Lung (tissue), 12 donors: ENCODE results near the gene GPC6. TPM values are rescaled to one million over a fixed set of nuclear protein-coding genes. Genes with fewer than 3 reads are reported as not detected.

Experiments used
- ATAC-seq: fragments of 200-7000 bp; cut with Tn5 transposase; one replicate; pipeline ENCODE4 v1.9.1; 2020; ENCODE audit warnings: moderate number of reproducible peaks; ENCODE audit not compliant: insufficient read depth, low FRiP score
- DNase-seq, 3 donors: peaks; one replicate each; pipeline ENCODE4 v3.0.0-alpha.2; 2013 to 2017
- H3K27ac ChIP-seq, 2 donors: one replicate each; pipeline ENCODE4 v1.5.1; 2013; ENCODE audit warnings: mild to moderate bottlenecking in 2 of 2, moderate library complexity in 2 of 2, control low read depth in 1 of 2, inconsistent platforms in 1 of 2, low read depth in 1 of 2, low read length in 1 of 2
- H3K27me3 ChIP-seq, 3 donors: one replicate each; pipeline ENCODE4 v1.5.1; 2013; ENCODE audit warnings: low read length in 2 of 3; ENCODE audit not compliant: control insufficient read depth in 3 of 3, insufficient read depth in 3 of 3
- H3K36me3 ChIP-seq, 4 donors: one replicate each; pipeline ENCODE4 v1.5.1; 2013; ENCODE audit warnings: low read length in 4 of 4, mild to moderate bottlenecking in 1 of 4, moderate library complexity in 1 of 4; ENCODE audit not compliant: control insufficient read depth in 4 of 4, insufficient read depth in 4 of 4
- H3K4me1 ChIP-seq, 5 donors: one replicate each; pipeline ENCODE4 v1.5.1; 2013; ENCODE audit warnings: low read length in 5 of 5, mild to moderate bottlenecking in 2 of 5, moderate library complexity in 1 of 5; ENCODE audit not compliant: control insufficient read depth in 5 of 5, insufficient read depth in 5 of 5
- H3K4me3 ChIP-seq: one replicate; pipeline ENCODE4 v1.5.1; 2013; ENCODE audit warnings: mild to moderate bottlenecking, control low read depth, moderate library complexity
- H3K9ac ChIP-seq, 2 donors: one replicate each; pipeline ENCODE4 v1.5.1; 2013; ENCODE audit warnings: low read length in 2 of 2, control low read depth in 1 of 2; ENCODE audit not compliant: insufficient read depth in 1 of 2
- H3K9me3 ChIP-seq, 4 donors: one replicate each; pipeline ENCODE4 v1.5.1; 2013; ENCODE audit warnings: low read length in 3 of 4, mild to moderate bottlenecking in 1 of 4, moderate library complexity in 1 of 4; ENCODE audit not compliant: control insufficient read depth in 4 of 4, insufficient read depth in 3 of 4
- WGBS, 2 donors: extraction: QIAGEN DNeasy Blood & Tissue Kit; methylation state at CpG; one replicate each; pipeline ENCODE4 v1.1.7; 2013; 5-methylcytosine and 5-hydroxymethylcytosine counted together
- polyA plus RNA-seq, 2 donors: library from polyadenylated mRNA; stranded (reverse); fragments of 200-250 nt; gene quantifications; one replicate each; pipeline ENCODE4 v1.2.1, GENCODE V29; 2013
- total RNA-seq, 2 donors: library from RNA; depleted of rRNA in 1 of 2; stranded (reverse); fragments of >200 nt in 1 of 2; gene quantifications; one replicate each; pipeline ENCODE4 v1.2.1, GENCODE V29; 2014 to 2021
- TF ChIP-seq, protein P1 (sequence below): IDR thresholded peaks from 2 replicates; pipeline ENCODE4 v1.5.1; 2012; ENCODE audit warnings: mild to moderate bottlenecking; ENCODE audit errors: control extremely low read depth, extremely low read depth
- donor health status: control.
- donor health status: control.
- donor health status: Bipolar disorder and iron deficiency.
- donor health status: healthy.
- donor health status: DM: yes; HTN: yes; CAD: no.

GPC6 gene
- total and polyA plus RNA-seq, 4 donors: 0.45 to 31.4 (median 4.8) TPM

- H3K36me3 ChIP-seq: no peaks in the 10 kb centered on the region
- TF ChIP-seq, protein P1, sequence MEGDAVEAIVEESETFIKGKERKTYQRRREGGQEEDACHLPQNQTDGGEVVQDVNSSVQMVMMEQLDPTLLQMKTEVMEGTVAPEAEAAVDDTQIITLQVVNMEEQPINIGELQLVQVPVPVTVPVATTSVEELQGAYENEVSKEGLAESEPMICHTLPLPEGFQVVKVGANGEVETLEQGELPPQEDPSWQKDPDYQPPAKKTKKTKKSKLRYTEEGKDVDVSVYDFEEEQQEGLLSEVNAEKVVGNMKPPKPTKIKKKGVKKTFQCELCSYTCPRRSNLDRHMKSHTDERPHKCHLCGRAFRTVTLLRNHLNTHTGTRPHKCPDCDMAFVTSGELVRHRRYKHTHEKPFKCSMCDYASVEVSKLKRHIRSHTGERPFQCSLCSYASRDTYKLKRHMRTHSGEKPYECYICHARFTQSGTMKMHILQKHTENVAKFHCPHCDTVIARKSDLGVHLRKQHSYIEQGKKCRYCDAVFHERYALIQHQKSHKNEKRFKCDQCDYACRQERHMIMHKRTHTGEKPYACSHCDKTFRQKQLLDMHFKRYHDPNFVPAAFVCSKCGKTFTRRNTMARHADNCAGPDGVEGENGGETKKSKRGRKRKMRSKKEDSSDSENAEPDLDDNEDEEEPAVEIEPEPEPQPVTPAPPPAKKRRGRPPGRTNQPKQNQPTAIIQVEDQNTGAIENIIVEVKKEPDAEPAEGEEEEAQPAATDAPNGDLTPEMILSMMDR: no peak
- WGBS, 2 donors: 60 to 64% methylated on average over 4 of the region's 4 CpGs
- ATAC-seq: no peak
- no peaks in the 10 kb centered on the region for H3K27me3 ChIP-seq
- H3K9me3 ChIP-seq: no peaks in the 10 kb centered on the region
- H3K9ac ChIP-seq: no peak overlapping the region
- no peak for DNase-seq
- H3K4me1 ChIP-seq: no peaks in the 10 kb centered on the region
- no peak overlapping the region for H3K27ac ChIP-seq
- H3K4me3 ChIP-seq: no peak overlapping the region
Observed at GRCh38 chr13:93455861-93456260, 229.3 kb downstream of the GPC6 start.

DNA sequence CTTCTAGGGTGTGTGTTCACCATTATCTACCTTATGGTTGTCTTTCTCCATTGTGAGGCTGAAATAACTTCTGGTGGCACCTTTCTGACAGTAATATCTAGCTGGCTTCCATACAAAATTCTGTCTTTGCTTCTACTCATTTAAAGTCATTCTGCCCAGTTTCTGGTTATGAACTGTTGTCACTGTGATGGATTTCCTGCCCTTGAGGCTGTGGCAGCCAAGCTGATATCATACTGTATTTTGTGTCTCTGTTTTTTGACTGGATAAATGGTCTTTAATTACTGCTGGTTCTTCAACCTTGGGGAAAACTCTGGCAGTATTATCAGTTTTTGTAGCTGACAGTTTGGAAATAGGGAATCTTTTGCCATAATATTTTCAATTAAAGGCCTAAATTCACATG, 233.4 kb downstream of the GPC6 start:
- H3K4me3 ChIP-seq: no peak overlapping the region
- H3K9me3 ChIP-seq: no peaks in the 10 kb centered on the region
- ATAC-seq: no peak
- DNase-seq: no peak
- H3K9ac ChIP-seq: no peak overlapping the region
- peaks cover 0 to under 1% (median 0%) of the 10 kb centered on the region in 5 donors for H3K4me1 ChIP-seq
- TF ChIP-seq, protein P1: no peak
- H3K27ac ChIP-seq: no peak overlapping the region
- no peaks in the 10 kb centered on the region for H3K27me3 ChIP-seq
- H3K36me3 ChIP-seq: no peaks in the 10 kb centered on the region

DNA sequence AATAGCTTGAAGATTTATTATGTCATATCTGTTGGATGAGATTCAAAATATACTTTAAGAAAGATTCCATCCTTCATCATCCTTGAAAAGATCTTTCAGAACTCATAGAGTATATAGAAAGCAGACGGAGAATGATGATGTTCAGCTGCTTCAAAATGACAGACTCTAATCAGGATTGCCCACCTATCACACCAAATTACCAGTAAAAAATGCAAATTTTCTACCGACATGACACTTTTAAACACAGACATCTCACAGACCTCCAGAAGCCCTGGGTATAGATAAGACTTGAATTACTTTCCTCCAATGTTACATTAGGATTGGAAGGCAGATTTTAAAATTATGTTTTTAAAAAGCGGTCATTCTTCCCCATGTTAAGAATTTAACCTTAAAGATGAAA, 235.5 kb downstream of the GPC6 start:
- ATAC-seq: no peak
- H3K36me3 ChIP-seq: no peaks in the 10 kb centered on the region
- no peak overlapping the region for H3K4me3 ChIP-seq
- TF ChIP-seq, protein P1: no peak
- H3K27ac ChIP-seq: no peak overlapping the region
- no peak overlapping the region for H3K9ac ChIP-seq
- no peaks in the 10 kb centered on the region for H3K9me3 ChIP-seq
- WGBS, 2 donors: 89% methylated on average over 3 of the region's 3 CpGs
- peaks cover 0 to 16% (median 0%) of the 10 kb centered on the region in 5 donors for H3K4me1 ChIP-seq
- DNase-seq: no peak
- no peaks in the 10 kb centered on the region for H3K27me3 ChIP-seq

DNA sequence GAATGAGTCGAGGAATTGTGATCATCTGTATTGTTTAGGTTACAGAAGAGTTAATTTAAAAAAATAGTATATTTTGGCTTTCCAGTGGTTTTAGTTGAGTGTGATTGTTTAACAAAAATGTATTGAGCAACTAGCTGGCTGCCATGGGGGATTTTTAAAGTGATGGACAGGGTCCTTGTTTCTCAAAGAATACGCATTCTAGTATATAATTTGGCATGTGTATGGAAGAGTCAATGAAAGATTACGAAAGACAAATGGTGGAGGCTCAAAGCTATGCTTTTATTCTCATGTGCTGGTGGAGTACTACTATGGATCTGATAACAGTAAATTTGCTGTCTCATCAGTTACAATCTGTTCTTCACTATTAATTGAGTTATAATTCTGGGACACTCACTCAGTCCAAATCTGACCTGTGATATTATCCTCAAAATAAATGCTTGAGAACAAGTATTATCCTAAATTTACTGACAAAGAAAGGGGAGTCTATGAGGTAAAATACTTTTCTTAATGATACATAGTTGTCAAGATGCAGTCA, 240.0 kb downstream of the GPC6 start:
- H3K4me1 ChIP-seq: peaks cover 0 to 17% (median 0%) of the 10 kb centered on the region in 5 donors

More for the DNA sequence above, 240.0 kb downstream of the GPC6 start:
- no peaks in the 10 kb centered on the region for H3K27me3 ChIP-seq
- H3K9me3 ChIP-seq: no peaks in the 10 kb centered on the region
- WGBS, 2 donors: 79 to 80% methylated on average over 3 of the region's 3 CpGs
- TF ChIP-seq, protein P1: no peak
- no peaks in the 10 kb centered on the region for H3K36me3 ChIP-seq
- DNase-seq (peak; percentile 32 to 93 (median 37)), ATAC-seq (no peak)
- no peak overlapping the region for H3K27ac ChIP-seq
- H3K4me3 ChIP-seq: no peak overlapping the region
- H3K9ac ChIP-seq: no peak overlapping the region
